Skin epidermis (tissue), 12 donors: ENCODE results near the gene C10orf67.
"Not testable (repeated sequence)": the region's sequence is repeated elsewhere in the genome, so short reads cannot be mapped to it uniquely, and the experiment has no call there.

Experiments used
- H3K27ac ChIP-seq, 21 experiments: fragments of 200-600 bp; sonication (generic) in 11 of 21; one replicate each; pipeline ENCODE4 v1.5.0; 2020; ENCODE audit warnings: mild to moderate bottlenecking in 3 of 21, inconsistent platforms in 2 of 21, moderate library complexity in 2 of 21
- H3K4me3 ChIP-seq, 7 experiments: fragments of 200-600 bp; sonication (generic) in 2 of 7; one replicate each; pipeline ENCODE4 v1.5.0; 2020; ENCODE audit warnings: inconsistent platforms in 2 of 7, mild to moderate bottlenecking in 2 of 7, moderate library complexity in 1 of 7

The C10orf67 gene

GRCh38 chr10:23284674-23285335 lies 59.8 kb downstream of the C10orf67 start:
- Histone ChIP-seq H3K27ac (no peak overlapping the region), H3K4me3 (no peak overlapping the region)

DNA sequence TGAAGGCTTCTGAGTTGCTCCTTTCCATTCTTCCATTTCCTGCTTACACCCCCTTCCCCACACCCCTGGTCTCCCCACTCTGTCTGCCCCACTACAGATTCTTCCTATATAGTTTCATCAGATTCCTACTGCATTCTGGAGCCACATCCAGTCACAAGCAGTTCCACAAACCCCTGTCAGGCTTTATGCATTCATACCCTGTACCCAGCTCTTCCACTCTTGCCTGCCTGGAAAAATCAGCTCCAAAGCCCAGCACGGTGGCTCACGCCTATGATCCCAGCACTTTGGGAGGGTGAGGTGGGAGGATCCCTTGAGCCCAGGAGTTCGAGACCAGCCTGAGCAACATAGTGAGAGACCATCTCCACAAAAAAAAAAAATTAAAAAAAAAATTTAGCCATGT lies 60.4 kb downstream of the C10orf67 start:
- Histone ChIP-seq H3K27ac (no peak overlapping the region), H3K4me3 (no peak overlapping the region)

DNA sequence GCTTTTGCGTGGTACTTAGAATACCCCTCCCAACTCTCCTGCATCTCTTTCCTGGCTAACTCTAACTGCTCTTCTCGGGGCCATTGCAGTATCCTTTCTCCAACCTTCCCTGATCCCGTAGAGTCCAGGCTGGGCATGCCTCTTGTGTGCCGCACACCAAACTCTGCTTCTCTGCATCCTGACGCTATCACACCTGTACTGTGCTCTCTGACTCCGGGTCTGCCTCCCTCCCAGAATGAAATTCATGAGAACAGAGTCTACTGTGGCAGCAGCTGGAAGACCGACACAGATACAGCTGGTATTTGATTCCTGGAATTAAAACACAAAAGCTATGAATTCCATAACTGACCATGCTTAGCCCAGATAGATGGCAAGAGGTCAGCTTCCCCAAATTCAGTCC lies 60.9 kb downstream of the C10orf67 start:
- Histone ChIP-seq H3K27ac (no peak overlapping the region), H3K4me3 (no peak overlapping the region)

GRCh38 chr10:23281044-23281433 lies 63.6 kb downstream of the C10orf67 start:
- no peak overlapping the region for H3K27ac ChIP-seq

DNA sequence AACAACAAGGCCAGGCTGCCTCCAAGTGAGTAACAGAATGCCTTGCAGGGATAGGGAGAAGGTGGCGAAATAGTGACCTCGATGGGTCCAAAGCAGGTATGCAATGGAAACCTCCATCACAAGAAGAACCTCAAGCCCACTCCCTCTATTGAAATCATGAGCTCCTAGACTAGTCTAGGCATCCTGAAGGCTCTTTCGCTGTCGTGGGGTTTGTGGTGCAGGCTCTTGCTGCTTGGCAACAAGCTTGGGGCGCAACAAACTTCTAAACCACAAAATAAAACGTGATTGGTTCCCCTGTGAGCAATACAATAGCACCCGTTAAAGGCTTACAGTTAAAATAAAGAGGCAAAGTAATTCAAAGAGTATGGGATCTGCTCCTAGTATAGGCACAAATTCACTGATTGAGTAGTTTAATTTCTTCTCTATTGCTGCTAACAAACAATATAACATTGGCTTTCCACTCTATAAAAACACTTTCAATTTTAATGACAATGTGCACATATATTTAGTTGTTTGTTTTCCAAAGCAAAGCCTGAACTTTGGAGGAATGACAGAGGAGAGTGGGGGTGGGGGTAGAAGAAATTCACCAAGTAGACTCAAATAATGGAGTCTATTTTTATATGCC lies 64.1 kb downstream of the C10orf67 start:
- Histone ChIP-seq H3K4me3 (no peak overlapping the region), H3K27ac (no peak overlapping the region)

More at GRCh38 chr10:23281044-23281433, 63.6 kb downstream of the C10orf67 start:
- H3K4me3 ChIP-seq, result no peak overlapping the region

- no peak overlapping the region for H3K27ac ChIP-seq
- no peak overlapping the region for H3K4me3 ChIP-seq
Observed at GRCh38 chr10:23275355-23275754, 69.2 kb downstream of the C10orf67 start.

- not testable (repeated sequence) for H3K4me3 ChIP-seq
Observed at GRCh38 chr10:23274179-23274578, 70.4 kb downstream of the C10orf67 start.

DNA sequence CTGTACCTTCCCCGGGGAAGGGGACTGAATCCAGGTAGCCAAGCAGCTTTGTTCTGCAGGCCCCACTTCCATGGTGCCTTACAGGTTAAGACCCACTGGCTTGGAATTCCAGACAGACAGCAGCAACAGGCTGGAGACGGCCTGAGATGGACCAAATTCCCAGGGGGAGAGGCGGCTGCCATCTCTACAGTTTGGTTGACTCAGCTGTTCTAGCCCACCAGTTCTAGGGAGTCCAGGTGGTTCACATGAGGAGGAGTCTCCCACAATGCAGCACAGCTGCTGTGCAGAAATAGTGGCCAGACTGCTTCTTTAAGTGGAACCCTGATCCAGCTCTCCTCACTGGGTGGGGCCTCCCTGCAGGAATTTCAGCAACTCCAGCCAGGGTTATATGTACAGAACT lies 74.1 kb downstream of the C10orf67 start:
- Histone ChIP-seq H3K27ac (no peak overlapping the region), H3K4me3 (no peak overlapping the region)

More at GRCh38 chr10:23274179-23274578, 70.4 kb downstream of the C10orf67 start:
- H3K27ac ChIP-seq, result not testable (repeated sequence)

- no peak overlapping the region for H3K27ac ChIP-seq
- H3K4me3 ChIP-seq, result no peak overlapping the region
Observed at GRCh38 chr10:23263441-23264164, 81.0 kb downstream of the C10orf67 start.

DNA sequence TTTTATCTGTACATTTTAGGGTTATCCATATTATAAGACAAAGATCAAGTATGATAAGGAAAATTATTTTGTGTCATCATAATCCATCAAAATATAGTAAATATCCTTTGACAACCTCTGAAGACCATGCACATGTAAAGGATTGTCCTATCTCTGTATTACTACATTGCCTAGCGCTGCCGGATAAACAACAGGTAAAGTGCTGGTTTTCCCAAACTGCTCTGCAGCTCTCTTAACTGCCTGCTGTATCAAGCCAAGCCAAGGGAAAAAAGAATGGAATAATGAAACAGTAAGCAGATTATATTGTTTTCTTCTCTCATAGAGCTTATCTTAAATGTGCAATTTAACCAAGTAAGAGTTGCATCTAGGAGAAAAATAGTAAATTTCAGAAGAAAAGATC lies 81.7 kb downstream of the C10orf67 start:
- Histone ChIP-seq H3K4me3 (no peak overlapping the region), H3K27ac (no peak overlapping the region)

DNA sequence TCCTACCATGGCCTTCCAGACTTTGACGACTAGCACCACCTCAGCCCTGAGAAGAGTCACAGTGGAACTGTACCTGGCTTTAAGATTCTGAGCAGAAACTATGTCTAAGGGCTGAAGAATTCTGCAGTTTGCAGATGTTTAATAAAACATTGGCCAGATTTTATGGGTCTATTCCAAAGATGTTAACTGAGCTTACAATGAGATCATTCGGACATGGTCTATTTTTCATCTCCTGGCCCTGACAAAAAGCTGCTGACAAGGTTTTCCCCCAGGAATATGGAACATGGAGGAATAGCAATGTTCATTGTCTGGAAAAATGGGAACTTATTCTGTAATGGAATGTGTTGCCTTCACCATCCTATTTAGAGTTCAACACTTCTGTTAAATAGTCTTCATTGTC lies 86.1 kb downstream of the C10orf67 start:
- Histone ChIP-seq H3K27ac (no peak overlapping the region), H3K4me3 (no peak overlapping the region)

DNA sequence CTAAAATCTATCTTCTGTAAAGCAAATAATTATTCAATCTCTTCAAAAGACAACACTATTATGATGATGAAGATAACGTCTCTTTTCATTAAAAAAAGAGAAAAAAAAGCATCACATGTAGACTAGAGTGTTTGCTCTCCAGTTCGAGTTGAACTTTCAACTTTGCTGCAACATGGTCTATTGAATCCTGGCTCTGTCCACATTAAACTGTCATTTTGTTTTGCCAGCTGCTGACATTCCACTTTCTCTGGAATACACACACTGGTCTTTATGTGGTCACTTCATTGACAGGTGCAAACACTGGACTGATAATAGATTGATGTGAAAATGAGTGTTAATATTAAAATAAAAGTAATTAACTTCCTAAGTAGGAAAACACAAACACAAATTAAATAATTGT lies 90.8 kb downstream of the C10orf67 start:
- H3K27ac ChIP-seq, result no peak overlapping the region
- no peak overlapping the region for H3K4me3 ChIP-seq

GRCh38 chr10:23252859-23253258 lies 91.7 kb downstream of the C10orf67 start:
- not testable (repeated sequence) for H3K4me3 ChIP-seq, H3K27ac ChIP-seq

DNA sequence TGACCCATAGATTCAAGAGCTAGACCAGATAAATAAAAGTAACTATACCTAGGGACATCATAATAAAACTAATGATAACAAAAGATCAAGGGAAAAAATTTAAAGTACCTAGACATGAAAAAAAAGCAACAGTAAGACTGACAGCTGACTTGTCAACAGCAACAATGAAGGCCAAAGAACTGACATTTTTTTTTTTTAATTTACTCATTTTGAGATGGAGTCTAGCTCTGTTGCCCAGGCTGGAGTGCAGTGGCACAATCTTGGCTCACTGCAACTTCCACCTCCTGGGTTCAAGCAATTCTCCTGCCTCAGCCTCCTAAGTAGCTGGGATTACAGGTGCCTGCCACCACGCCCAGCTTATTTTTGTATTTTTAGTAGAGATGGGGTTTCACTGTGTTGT lies 102.8 kb downstream of the C10orf67 start:
- not testable (repeated sequence) for H3K27ac ChIP-seq, H3K4me3 ChIP-seq

- Histone ChIP-seq H3K27ac (no peak overlapping the region), H3K4me3 (no peak overlapping the region)
Observed at GRCh38 chr10:23238015-23238414, 106.6 kb downstream of the C10orf67 start.

DNA sequence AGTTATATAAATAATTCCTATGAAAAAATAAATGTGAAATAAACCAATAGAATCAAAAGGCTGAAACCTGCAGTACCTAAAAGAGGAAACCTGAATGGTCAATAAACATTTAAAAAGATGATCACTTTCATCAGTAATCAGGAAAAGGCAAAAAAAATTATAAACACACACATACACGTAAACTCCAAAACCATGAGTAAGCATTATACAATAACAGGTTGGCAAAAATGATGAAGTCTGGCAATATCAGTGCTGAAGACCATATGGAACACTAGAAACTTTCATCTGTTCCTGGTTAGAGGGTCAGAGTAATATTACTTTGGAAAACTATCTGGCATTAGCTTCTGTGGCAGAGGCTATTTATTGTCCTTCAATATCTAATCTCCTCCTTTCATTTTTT lies 114.0 kb downstream of the C10orf67 start:
- Histone ChIP-seq H3K4me3 (no peak overlapping the region), H3K27ac (no peak overlapping the region)

- H3K27ac ChIP-seq, result no peak overlapping the region
- H3K4me3 ChIP-seq, result no peak overlapping the region
Observed at GRCh38 chr10:23217471-23217870, 127.1 kb downstream of the C10orf67 start.

DNA sequence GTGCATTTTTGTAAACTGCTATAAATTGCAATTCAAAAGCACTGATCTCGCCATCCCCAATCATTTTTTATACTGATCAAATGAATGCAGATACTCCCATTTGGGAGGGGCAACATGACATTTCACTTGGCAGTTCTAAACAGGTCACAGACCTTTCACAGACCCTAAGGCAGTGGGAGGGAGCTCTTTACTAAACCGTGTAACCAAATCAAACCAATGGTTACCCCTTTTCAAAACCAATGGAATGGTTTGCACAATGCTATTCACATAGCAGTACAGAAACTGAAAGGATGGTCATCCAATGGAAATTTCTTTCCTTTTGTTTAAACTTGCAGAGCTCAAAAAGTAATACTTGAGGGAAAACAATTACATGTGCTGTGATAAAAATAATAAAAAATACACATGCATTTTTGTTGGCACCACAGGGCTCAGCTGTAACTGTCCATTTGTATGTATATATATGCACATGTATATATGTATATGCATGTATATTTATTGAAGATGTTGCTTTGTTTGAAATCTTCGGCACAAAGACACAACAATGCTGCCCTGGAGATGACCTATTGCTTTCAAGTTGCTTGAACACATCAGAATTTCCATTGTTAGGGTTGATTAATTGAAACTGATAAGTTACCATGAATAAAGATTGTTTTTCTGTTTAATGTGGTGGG lies 138.5 kb downstream of the C10orf67 start:
- Histone ChIP-seq H3K4me3 (no peak overlapping the region), H3K27ac (no peak overlapping the region)

DNA sequence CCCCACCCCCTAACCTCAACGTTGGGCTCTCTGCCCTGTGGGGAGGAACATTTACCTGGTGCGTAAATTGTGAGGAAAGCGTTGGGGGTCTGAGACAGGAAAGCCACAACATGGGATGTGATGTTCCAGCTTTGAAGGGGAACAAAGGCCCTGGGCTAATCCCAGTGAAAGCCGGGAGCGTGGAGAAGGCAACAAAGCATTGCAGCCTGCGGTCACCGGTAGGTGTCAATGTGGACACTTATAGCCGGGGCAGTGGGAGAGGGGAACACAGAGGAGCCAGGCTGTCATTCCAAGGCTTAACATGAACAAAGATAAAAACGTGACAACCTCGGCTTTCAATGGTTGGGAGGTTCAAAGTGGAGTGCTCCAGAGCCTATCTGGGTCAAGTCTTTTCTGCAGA lies 139.8 kb downstream of the C10orf67 start:
- H3K27ac ChIP-seq, result no peak overlapping the region
- H3K4me3 ChIP-seq, result no peak overlapping the region
